Endothelial cell of hepatic sinusoid (primary cell): Measurements from ENCODE around the gene SDF2L1.

Source experiments
- in situ Hi-C: cut with HindIII; loops from 2 replicates; pipeline ENCODE4 v1.10.0; 2017; ENCODE audit warnings: low sequenced_read_pairs

Gene SDF2L1

DNA sequence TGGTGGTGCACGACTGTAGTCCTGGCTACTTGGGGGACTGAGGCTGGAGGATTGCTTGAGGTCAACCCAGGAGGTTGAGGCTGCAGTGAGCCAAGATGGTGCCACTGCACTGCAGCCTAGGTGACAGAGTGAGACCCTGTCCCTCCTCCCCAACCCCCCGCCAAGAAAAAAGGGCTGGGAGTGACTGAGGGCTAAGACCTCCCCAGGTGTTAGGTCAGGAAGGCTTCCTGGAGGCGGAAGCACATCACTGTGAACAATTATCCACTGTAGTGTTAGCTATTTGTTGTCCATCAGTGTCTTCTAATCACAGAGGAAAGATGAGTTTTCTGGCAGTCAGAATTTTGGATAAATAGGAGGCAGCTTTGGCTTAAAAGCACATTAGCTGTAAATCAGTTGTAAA, 21.1 kb upstream of the SDF2L1 start:
- in situ Hi-C loops, result no loop called here

DNA sequence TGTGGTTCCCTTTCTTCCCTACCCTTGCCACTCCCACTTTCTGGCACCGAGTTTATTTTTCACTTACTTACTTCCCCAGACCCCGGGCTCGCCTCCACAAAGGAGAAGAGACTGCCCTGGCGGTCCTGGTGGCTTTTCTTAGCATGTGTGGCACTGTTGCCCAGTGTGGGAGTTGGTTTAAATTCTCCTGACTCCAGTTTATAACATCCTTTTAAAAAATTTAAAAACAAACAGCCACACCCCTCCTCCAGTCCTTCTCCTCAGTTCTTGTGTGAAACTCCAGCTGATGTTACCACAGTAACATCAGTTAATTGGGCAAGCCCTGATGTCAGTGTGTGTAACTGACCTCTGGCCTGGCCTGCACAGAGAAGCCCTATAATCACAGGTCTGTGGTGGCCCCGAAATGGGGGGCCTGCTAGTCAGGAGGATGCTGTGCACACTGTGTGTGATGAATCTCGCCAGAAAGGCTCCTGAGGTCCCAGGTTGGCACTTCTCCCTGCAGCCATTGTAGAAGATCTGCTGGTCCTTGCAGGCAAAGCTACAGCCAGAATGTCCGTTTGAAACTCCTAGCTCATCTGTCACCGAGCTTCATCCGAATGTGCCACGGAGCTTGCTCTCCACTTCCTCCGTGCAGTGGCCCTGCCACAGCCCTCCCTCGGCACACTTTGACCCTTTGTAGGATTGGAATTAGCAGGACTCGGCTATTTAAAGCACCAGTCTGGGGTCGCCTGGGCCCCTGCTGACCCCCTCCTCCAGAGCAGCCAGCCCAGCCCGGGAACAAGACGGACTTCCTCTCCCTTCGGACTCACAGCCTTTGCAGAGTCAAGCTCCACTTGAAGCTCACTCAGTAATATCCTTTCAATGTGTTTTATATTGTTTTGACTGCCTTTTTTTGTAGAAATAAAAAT, 19.8 kb upstream of the SDF2L1 start:
- in situ Hi-C loops, result no loop called here

DNA sequence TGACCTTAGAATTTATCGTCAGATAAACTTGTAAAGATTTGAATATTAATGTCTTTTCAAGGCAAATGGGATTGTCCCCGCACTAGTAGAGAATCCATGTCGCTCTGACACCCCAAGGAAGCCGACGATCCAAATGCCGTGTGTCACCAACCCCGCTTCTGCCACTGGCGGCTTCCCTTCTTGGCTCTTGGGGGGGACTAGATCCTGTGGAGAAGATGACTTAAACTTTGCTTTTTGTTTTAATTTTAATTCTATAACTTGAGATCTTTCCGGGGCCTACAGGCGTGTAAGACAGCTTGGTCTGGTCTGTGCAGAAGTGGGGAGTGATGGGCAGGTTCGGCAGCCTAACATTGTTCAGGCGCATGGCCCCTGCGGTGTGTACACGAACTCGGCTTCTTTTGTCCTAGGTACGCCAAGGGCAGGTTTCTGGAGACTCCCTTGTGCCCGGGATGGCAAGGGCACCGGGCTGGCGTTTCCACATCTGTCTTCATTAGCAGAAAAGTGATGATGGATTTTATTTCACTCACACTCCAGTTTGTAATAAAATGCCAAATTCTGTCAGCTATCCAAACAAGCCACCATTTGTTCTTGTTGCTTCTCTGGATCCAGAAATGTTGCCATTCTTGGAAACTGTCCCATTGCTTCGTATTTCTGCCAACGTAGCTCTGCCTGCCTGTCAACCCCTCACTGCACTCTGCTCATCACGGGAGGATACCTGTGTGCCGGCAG, 19.0 kb upstream of the SDF2L1 start:
- in situ Hi-C loops, result no loop called here

DNA sequence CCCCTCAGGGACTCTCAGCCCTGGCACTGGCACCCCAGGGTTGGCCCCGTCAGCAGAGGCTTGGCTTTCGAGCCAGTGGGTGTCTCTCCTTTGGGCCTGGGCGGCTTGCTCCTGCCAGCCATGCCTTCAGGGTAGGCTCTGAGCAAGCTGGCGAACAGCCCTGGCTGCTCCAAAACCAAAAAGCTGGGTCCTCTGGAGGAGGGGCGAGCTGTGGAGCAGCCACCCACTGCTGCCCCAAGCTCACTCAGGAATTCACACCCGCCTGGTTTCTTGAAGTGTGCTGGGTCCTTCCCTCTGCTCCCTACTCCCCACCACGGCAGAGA, 18.5 kb upstream of the SDF2L1 start:
- in situ Hi-C loops, result no loop called here

DNA sequence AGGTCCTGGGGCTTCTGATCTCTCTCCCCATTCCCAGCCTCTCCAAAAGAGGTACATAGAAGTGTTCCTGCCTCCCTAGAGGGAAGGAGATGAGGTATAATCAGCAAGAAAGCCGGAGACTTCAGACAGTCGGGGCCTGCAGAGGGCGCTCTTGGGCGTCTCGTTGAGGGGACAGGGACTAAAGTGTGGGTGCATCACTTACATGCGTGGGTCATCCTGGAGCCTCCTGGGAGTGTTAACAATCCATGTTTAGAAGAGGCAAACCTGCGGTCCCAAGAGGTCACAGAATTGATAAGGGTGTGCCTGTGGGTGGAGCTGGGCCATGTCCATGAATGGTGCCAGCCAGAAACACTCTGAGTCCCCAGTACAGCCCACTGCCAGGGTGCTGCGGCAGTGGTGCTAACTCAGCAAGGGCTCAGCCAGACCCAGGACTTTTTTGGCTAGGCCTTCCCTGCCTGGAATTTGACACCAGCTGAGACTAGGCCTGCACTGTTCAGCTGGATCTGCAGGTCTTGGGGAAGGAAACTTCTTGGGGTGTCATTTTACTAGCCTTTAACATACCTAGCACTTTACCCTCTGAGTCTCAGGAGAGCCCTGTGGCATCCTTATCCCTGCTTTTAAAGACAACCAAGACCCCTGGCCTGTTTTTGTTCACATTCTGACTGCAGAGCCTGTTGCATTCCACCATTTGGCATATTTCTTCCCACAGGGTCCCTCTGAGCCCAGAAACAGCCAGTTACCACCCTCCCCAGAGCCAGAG, 17.8 kb upstream of the SDF2L1 start:
- in situ Hi-C loops, result no loop called here

DNA sequence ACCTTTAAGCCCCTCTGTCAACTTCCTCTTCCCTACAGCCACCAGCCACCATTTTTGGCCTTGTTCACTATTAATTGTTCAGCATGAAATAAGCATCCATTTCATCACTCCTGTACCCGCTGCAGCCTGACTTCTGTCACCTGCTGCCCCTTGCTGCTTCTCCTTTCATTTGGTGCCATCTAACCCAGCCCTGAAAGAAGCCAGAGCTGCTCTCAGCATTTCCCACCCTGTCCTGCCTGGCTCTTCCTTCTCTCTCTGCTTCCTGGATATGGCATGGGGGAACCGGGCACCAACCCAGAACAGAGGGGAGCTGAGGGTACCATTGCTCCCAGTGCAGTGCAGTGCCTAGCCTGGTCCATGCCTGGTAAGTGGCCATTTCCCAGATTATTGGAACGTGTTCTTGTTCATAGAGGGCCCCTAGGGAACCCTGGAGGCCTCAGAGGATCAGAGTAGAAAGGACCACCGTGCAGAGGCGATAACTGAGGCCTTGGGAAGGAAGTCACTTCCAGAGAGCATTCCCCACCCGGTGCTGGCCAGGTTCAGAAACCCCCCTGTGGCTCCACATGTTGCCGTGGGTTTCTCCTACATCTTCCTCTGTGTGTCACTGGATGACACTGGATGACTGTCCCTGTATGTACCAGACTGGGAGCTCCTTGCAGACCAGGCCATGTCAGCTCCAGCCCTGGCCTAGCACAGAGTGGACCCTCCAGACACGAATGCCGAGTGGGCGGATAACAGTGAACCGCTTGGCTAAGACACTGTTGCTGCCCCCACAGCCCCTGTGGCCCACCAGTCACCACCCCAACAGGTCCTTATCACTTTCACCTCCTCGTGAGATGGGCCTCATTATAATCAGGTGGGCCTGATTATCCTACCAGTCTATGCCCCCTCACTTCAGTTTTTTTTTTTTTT, 17.0 kb upstream of the SDF2L1 start:
- in situ Hi-C loops, result no loop called here

DNA sequence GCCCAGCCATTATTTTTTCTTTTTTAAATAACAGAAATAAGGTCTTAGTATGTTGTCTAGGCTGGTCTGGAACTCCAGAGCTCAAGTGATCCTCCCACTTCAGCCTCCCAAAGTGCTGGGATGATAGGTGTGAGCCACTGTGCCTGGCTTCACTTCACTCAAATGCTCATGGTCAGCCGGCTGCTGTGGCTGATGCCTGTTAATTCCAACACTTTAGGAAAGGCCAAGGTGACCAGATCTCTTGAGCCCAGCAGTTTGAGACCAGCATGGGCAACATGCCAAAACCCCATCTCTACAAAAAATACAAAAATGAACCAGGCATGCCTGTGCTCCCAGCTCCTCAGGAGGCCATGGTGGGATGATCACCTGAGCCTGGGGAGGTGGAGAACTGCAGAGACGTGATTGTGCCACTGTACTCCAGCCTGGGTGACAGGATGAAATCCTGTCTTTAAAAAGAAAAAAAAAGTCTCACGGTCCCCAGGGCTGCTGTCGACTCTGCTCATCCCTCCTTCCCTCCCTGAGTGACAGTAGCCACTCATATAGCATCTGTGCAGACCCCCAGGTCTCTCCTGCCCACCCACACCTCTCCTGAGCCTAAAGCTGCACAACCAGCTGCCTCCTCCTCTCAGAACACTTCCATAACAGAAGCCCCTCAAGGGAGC, 15.9 kb upstream of the SDF2L1 start:
- in situ Hi-C loops, result no loop called here

DNA sequence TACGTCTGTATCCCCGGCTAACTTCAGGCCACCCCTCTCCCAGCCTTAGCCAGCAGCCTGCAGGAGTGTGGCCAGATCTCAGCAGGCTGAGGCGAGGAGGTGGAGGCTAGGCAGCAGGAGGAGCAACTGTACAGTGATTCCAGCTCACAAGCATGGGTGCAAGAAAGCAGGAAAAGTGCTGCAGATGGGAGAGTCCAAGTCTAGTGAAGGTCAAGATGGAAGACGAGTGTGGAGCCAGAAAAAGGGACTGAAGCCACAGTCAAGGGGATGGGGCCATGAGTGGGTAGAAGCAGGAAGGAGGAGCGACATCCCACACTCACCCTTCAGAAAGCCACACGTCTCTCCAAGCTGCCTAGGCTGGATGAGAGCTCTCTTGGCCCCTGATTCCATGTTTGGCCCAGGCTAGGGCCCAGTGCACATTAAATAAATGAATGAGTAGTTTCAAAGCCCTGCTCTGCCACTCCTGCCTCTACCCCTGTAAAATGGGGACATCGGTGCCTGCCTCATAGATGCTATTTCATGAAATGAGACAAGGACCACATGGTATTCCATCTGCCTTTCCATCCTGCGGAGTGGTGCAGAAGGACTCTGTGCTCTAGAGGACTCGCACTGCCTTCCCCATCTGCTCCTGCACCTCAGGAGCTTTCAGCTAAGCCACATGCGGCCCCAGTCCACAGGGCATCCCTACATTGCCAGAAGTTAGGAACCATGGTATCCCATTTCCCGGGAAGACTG, 15.2 kb upstream of the SDF2L1 start:
- in situ Hi-C loops, result no loop called here

DNA sequence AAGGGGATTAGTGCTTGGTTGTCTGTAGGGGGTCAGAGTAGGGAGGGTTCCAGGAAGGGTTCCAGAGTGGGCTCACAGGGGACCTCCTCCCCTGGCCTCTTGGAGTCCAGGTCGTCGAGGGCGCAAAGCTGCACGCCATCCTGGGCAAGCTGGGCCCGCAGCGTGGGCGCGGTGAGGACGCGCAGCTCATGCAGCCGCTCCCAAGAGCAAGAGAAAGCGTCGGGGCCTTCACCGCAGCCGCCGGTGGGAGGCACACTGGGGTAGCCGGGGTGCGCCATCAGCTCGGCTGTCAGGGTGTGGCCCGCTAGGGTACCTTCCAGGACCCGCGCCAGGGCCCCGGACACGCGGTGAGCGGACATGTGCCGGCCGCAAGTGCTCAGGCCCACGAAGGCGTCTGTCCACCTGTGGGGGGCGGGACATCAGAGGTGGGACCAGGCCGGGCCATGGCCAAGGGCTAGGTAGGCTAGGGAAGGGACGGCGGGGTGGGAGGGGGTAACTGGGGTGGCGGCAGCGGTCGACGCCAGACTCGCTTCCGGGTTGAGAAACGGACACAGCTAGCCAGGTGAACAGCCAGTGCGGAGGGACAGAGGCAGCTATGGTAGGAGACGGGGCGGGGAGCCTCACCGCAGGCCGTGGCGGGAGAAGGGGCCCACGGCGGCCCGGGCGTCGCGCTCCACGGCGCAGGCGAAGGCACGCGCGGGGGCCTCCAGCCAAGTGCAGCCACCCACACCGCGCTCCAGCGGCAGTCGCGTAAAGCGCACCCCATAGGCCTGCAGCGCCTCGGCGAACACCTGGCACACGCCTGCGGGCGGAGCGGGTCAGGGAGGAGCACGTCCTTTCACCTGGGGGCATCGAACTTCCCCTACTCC, 13.5 kb upstream of the SDF2L1 start:
- in situ Hi-C loops, result no loop called here

DNA sequence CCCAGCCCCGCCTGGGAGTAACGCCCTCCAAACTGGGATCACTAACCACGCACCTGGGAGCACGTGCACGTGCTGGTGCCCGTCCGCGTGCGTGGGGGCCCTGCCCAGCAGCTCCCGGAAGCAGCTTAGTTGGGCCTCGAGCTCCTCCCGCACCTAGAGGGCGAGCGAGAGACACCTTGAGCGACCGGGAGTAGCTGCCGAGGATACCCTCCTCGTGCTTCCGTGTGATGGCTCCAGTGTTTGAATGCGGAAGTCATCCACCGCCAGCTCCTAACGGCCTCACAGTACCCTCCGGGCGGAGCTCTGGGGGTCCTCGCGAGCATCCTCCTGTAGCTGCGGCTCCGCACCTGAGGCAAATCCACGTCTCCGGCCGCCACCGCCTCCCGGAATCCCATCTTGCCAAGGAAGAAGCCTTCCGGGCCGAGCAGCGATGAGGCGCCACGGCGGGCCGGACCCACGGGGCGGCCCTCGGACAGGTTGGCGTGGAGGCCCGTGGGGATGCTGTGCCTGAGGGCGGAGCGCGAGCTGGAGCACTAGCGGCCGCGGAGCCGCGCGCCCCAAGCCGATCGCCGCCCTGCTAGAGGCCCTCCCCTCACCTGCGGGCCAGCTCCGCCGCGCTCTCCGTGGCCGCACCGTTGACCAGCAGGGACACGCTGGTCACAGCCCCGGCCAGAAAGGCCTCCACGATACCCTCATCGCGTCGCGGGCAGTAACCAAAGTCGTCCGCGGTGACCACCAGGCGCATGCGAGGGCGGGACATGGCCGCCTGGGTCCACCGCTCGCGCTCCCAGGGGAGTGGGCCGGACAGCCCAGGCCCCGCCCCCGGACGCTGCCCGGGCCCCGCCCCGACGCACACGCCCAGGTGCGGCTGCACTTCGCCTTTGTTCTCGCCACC, 12.6 kb upstream of the SDF2L1 start, which contains the start of gene YDJC:
Gene YDJC, minus strand, starts transcription at position 768 of the 895 bp plus-strand sequence. Its CDS starts 8 bp downstream, at position 760.
- in situ Hi-C loops, result no loop called here

DNA sequence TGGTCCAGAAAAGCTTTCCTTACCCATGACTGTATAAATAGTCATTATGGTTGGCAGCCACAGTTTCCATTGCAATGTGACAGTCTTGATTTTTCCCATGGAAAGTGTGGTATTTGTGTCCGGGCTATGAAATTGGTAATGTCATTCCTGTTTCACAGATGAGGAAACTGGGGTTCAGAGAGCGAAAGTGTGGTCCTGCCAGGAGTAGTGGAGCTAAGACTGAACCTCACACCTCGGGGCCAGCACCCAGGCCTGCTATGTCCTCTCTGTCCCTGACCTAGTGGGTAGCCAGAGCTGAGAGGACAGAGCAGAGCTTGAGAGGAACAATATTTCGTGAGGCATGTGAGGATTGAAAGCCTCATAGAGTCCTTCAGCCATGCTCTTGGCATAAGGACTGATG, 11.1 kb upstream of the SDF2L1 start:
- in situ Hi-C loops, result no loop called here

DNA sequence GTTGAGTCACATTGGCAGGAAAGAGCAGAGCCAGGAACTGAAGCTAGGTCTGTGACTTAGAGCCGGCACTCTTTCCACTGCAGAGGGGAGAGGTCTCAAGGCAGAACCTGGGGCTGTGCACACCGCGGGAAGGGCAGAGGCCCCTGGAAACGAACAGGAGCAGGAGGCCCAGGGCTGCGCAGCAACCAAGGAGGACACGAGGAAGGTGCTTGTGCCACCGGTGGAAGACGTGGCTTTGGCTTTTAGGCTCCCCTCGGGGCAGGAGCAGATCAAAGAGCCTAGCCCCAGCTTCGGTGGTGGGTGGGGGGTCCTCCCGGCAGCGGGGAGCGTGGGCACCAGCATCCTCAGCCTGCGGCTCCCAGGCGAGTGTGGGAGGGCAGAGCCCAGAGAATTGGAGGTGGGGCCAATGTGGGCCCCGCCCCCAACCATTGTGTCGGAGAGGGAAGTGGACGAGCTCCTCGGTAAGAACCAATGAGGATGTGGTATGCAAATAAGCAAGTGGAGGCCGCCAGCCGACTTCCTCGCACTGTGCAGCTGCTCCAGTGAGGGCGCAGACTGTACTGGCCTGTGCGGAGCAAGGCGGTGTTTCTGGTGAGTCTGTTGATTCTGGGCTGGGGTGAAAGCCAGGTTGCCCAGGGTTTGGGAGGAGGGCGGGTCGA, 9.7 kb upstream of the SDF2L1 start, which contains the start of gene CCDC116:
Gene CCDC116, plus strand, starts transcription at position 524 of the 659 bp plus-strand sequence. CDS start 422 bp downstream, outside the sequence.
- in situ Hi-C loops, result no loop called here

DNA sequence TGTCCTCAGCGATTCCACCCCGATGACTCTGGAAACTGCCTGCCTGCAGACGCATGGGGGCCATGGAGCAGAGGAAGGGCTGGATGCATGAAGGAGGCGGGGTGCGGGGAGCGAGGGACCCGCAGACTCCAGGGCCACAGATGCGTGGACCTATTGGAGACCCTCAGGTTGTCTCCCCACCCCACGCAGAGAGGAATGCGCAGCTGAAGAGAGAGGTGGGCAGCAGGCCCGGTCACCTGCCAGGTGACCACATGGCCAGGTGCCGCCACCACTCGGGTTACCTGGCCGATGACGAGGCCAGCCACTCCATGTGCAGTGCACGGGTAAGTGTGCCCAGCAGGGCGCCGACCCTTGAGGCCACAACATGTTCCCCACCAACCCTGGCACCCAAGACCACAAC, 9.2 kb upstream of the SDF2L1 start:
- in situ Hi-C loops, result no loop called here

DNA sequence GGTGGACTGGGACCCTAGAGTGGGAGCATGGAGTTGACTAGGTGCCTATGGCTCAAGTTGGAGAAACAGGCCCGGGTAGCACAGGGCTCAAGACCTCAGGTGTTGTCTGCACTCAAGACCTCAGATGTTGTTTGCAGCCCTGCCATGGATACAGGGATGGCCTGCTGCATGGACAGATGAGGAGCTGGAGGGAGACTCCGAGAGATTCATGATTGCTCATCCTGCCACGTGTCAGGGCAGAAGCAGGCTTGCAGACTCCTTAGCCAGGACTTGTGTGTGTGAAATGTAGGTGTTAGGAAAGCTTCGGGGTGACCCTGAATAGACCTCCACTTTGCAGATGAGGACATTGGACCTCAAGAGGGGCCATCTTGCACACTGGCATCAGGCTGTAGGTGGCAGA, 8.6 kb upstream of the SDF2L1 start:
- in situ Hi-C loops, result no loop called here

DNA sequence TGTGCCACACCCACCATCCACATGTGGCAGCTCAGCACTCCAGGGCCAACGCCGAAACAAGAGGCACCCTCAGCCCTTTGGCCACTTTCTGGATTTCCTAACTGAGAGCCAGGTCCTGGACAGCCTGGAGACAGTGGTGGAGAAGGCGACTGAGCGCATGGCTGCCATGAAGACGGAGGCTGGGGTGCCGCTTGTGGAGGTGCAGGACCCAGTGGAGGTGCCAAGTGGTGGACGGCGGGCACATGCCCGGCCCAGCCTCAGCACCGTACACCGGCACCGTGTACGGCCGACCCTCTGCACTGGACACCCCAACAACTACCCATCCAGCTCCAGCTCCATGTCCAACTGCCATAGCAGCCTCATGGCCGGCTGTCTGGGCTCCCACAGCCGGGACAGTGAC, 8.0 kb upstream of the SDF2L1 start:
- in situ Hi-C loops, result no loop called here

DNA sequence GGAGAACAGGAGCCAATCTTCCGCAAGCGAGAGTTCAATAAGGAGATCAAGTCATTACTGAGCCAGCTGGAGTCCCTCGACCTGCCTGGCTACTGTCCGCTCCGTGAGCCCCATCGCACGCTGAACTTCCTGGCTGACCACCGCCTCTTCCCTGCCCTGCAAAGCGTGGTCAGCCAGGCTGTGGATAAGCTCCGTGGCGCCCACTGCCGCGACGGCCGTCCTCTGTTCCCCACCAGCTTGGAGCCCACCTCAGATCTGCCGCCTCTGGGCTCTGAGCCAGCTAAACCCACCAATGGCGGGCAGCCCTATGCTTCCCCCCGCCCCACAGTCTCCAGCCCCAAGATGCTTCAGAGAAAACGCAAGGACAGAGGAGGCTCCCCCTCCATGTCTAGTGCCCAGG, 7.3 kb upstream of the SDF2L1 start:
- in situ Hi-C loops, result no loop called here
